PC-3 (cell line): ENCODE measurements around the gene GZMA. TPM values are rescaled to one million over a fixed set of nuclear protein-coding genes. Genes with fewer than 3 reads are reported as not detected.

Experiments used
- ATAC-seq: fragments of 200-7000 bp; cut with Tn5 transposase; 2 replicates; pipeline ENCODE4 v1.9.1; 2020; ENCODE audit warnings: mild to moderate bottlenecking, moderate library complexity
- BruUV-seq: library from RNA; stranded (reverse); fragments of 400-500 nt; replicated peaks from 2 replicates; lab custom pipeline; 2021; lab: Mats Ljungman, UMichigan
- CTCF ChIA-PET: fragments of 300-600 bp; sonication (Branson Sonifier 250); formaldehyde crosslinking; loops from one replicate; lab custom pipeline; 2022; ENCODE audit warnings: antibody characterized with exemption; lab: Charles Lee
- POLR2A ChIA-PET: fragments of 300-600 bp; sonication (Branson Sonifier 250); formaldehyde crosslinking; loops from one replicate; lab custom pipeline; 2022; ENCODE audit warnings: antibody characterized with exemption; ENCODE audit not compliant: unreplicated experiment; lab: Charles Lee
- DNase-seq: peaks from one replicate; pipeline ENCODE4 v3.0.0-alpha.2; 2015
- H2AFZ ChIP-seq: fragments of 300-600 bp; sonication (generic); 2 replicates; pipeline ENCODE4 v1.6.0; 2016; ENCODE audit warnings: antibody characterized with exemption, low read length
- H3F3A ChIP-seq: fragments of 300-600 bp; sonication (generic); one replicate; pipeline ENCODE4 v1.6.0; 2017; ENCODE audit warnings: antibody characterized with exemption, low read length, control low read depth, mild to moderate bottlenecking; ENCODE audit not compliant: unreplicated experiment
- H3K27ac ChIP-seq: fragments of 300-600 bp; sonication (generic); 2 replicates; pipeline ENCODE4 v1.5.1; 2016; ENCODE audit warnings: mild to moderate bottlenecking, low read length
- H3K27me3 ChIP-seq: fragments of 300-600 bp; sonication (generic); 2 replicates; pipeline ENCODE4 v1.6.1; 2016; ENCODE audit warnings: low read length, mixed read lengths
- H3K36me3 ChIP-seq: fragments of 300-600 bp; sonication (generic); 2 replicates; pipeline ENCODE4 v1.6.1; 2016; ENCODE audit warnings: low read depth, mixed run types, low read length, mixed read lengths
- H3K4me1 ChIP-seq: fragments of 300-600 bp; sonication (generic); 2 replicates; pipeline ENCODE4 v1.5.1; 2016; ENCODE audit warnings: low read length; ENCODE audit not compliant: insufficient read depth
- H3K4me2 ChIP-seq: fragments of 300-600 bp; sonication (generic); 2 replicates; pipeline ENCODE4 v1.6.0; 2016; ENCODE audit warnings: low read length
- H3K4me3 ChIP-seq: fragments of 300-600 bp; sonication (generic); 2 replicates; pipeline ENCODE4 v1.5.1; 2016; ENCODE audit warnings: mild to moderate bottlenecking, low read length, mixed read lengths
- H3K79me2 ChIP-seq: fragments of 300-600 bp; sonication (generic); 2 replicates; pipeline ENCODE4 v1.6.1; 2017; ENCODE audit warnings: low read length, mixed read lengths
- H3K9ac ChIP-seq: fragments of 300-600 bp; sonication (generic); 2 replicates; pipeline ENCODE4 v1.6.0; 2016; ENCODE audit warnings: mild to moderate bottlenecking, low read length
- H3K9me2 ChIP-seq: fragments of 300-600 bp; sonication (generic); replicated peaks from 2 replicates; pipeline ENCODE4 v1.6.1; 2016; ENCODE audit warnings: mixed run types, low read length, mixed read lengths
- H3K9me3 ChIP-seq: fragments of 300-600 bp; sonication (generic); 2 replicates; pipeline ENCODE4 v1.6.1; 2016; ENCODE audit warnings: low read length, mixed read lengths
- H4K20me1 ChIP-seq: fragments of 300-600 bp; sonication (generic); 2 replicates; pipeline ENCODE4 v1.6.1; 2016; ENCODE audit warnings: low read length, mixed read lengths
- CTCF ChIP-seq: fragments of 300-600 bp; sonication (generic); conservative IDR thresholded peaks from 2 replicates; pipeline ENCODE4 v1.5.1; 2017; ENCODE audit warnings: antibody characterized with exemption, low read depth, mild to moderate bottlenecking, low read length
- EZH2 ChIP-seq: fragments of 300-600 bp; sonication (generic); IDR thresholded peaks from one replicate; pipeline ENCODE4 v1.6.1; 2017; ENCODE audit warnings: antibody characterized with exemption, mild to moderate bottlenecking, low read length; ENCODE audit not compliant: unreplicated experiment
- EZH2phosphoT487 ChIP-seq: fragments of 300-600 bp; sonication (generic); IDR thresholded peaks from 2 replicates; pipeline ENCODE4 v1.6.1; 2018; ENCODE audit warnings: mild to moderate bottlenecking, antibody characterized with exemption, low read length, borderline replicate concordance
- intact Hi-C: fragments of 100-400 bp; cut with micrococcal nuclease; formaldehyde crosslinking; loops from 2 replicates; pipeline ENCODE4 v1.9.0; 2023
- total RNA-seq: library from RNA; depleted of rRNA; stranded (reverse); fragments of >200 nt; gene quantifications from 2 replicates; pipeline ENCODE4 v1.2.3, GENCODE V29; 2014

Gene GZMA
- total RNA-seq, 1 experiment from 2014 or later, result not detected

GRCh38 chr5:55123365-55123764 lies 20.9 kb downstream of the GZMA start:
- no peaks in the 10 kb centered on the region for H4K20me1 ChIP-seq
- ATAC-seq (no peak), DNase-seq (no peak)
- TF ChIP-seq EZH2 (no peak), CTCF (no peak), EZH2phosphoT487 (no peak)
- H3K27me3 ChIP-seq, result no peaks in the 10 kb centered on the region
- H3K79me2 ChIP-seq, result no peaks in the 10 kb centered on the region
- H3K4me2 ChIP-seq, result no peak overlapping the region
- H3K9ac ChIP-seq, result no peak overlapping the region
- ChIA-PET CTCF (no interaction called here), POLR2A (no interaction called here)
- H3K4me1 ChIP-seq, result no peaks in the 10 kb centered on the region
- no peaks in the 10 kb centered on the region for H3K9me3 ChIP-seq
- H3K9me2 ChIP-seq, result no peaks in the 10 kb centered on the region
- no peak overlapping the region for H3K4me3 ChIP-seq
- no peaks in the 10 kb centered on the region for H3F3A ChIP-seq
- no peak overlapping the region for H2AFZ ChIP-seq
- intact Hi-C loops, result no loop called here
- H3K27ac ChIP-seq, result no peak overlapping the region
- BruUV-seq, result no TSS peak
- H3K36me3 ChIP-seq, result no peaks in the 10 kb centered on the region

- no TSS peak for BruUV-seq
- POLR2A ChIA-PET, result no interaction called here
Observed at GRCh38 chr5:55134053-55134722, 31.7 kb downstream of the GZMA start.

More at GRCh38 chr5:55134053-55134722, 31.7 kb downstream of the GZMA start:
- Histone ChIP-seq H3K27me3 (no peaks in the 10 kb centered on the region), H3K9me3 (no peaks in the 10 kb centered on the region), H3K4me2 (no peak overlapping the region), H3F3A (no peaks in the 10 kb centered on the region), H2AFZ (no peak overlapping the region), H3K9me2 (no peaks in the 10 kb centered on the region), H3K4me1 (no peaks in the 10 kb centered on the region), H3K36me3 (no peaks in the 10 kb centered on the region), H3K79me2 (no peaks in the 10 kb centered on the region), H3K4me3 (no peak overlapping the region), H3K27ac (no peak overlapping the region), H4K20me1 (no peaks in the 10 kb centered on the region), H3K9ac (no peak overlapping the region)
- CTCF ChIA-PET, result no interaction called here
- TF ChIP-seq EZH2 (no peak), EZH2phosphoT487 (no peak), CTCF (no peak)
- ATAC-seq (no peak), DNase-seq (no peak)
- intact Hi-C loops, result no loop called here
